MM.1S (cell line): ENCODE measurements around the gene NUDT22.

Experiments used
- DNase-seq: peaks from one replicate; pipeline ENCODE4 v3.0.0-alpha.2; 2015
- H2AFZ ChIP-seq: fragments of 300-600 bp; sonication (generic); 2 replicates; pipeline ENCODE4 v1.6.0; 2016; ENCODE audit warnings: antibody characterized with exemption, low read length
- H3F3A ChIP-seq: fragments of 300-600 bp; sonication (generic); 2 replicates; pipeline ENCODE4 v1.6.1; 2016; ENCODE audit warnings: mild to moderate bottlenecking, antibody characterized with exemption, low read length, moderate library complexity, mixed read lengths; ENCODE audit not compliant: insufficient read depth
- H3K27ac ChIP-seq: fragments of 300-600 bp; sonication (generic); 2 replicates; pipeline ENCODE4 v1.5.1; 2016; ENCODE audit warnings: mild to moderate bottlenecking, low read length
- H3K27me3 ChIP-seq: fragments of 300-600 bp; sonication (generic); replicated peaks from 2 replicates; pipeline ENCODE4 v1.6.0; 2016; ENCODE audit warnings: low read length; ENCODE audit not compliant: insufficient read depth
- H3K36me3 ChIP-seq: fragments of 300-600 bp; sonication (generic); replicated peaks from 2 replicates; pipeline ENCODE4 v1.6.1; 2016; ENCODE audit warnings: mild to moderate bottlenecking, low read length, mixed read lengths; ENCODE audit not compliant: insufficient read depth
- H3K4me1 ChIP-seq: fragments of 300-600 bp; sonication (generic); 2 replicates; pipeline ENCODE4 v1.6.1; 2016; ENCODE audit warnings: low read length, mixed read lengths
- H3K4me2 ChIP-seq: fragments of 300-600 bp; sonication (generic); 2 replicates; pipeline ENCODE4 v1.6.0; 2016; ENCODE audit warnings: low read depth, low read length
- H3K4me3 ChIP-seq: fragments of 300-600 bp; sonication (generic); 2 replicates; pipeline ENCODE4 v1.5.1; 2016; ENCODE audit warnings: low read length, mixed read lengths
- H3K79me2 ChIP-seq: fragments of 300-600 bp; sonication (generic); 2 replicates; pipeline ENCODE4 v1.6.1; 2016; ENCODE audit warnings: mixed run types, low read length, mixed read lengths
- H3K9ac ChIP-seq: fragments of 300-600 bp; sonication (generic); 2 replicates; pipeline ENCODE4 v1.6.1; 2016; ENCODE audit warnings: low read length, mixed read lengths
- H3K9me2 ChIP-seq: fragments of 300-600 bp; sonication (generic); replicated peaks from 2 replicates; pipeline ENCODE4 v1.6.1; 2016; ENCODE audit warnings: mild to moderate bottlenecking, low read length, mixed read lengths; ENCODE audit not compliant: insufficient read depth
- H3K9me3 ChIP-seq: fragments of 300-600 bp; sonication (generic); replicated peaks from 2 replicates; pipeline ENCODE4 v1.6.1; 2016; ENCODE audit warnings: mild to moderate bottlenecking, low read length, mixed read lengths; ENCODE audit not compliant: insufficient read depth
- H4K20me1 ChIP-seq: fragments of 300-600 bp; sonication (generic); 2 replicates; pipeline ENCODE4 v1.6.1; 2016; ENCODE audit warnings: mild to moderate bottlenecking, low read length, moderate library complexity, mixed read lengths; ENCODE audit not compliant: insufficient read depth
- CTCF ChIP-seq: fragments of 300-600 bp; sonication (generic); IDR thresholded peaks from 2 replicates; pipeline ENCODE4 v1.5.1; 2016; ENCODE audit warnings: antibody characterized with exemption, low read length, mixed read lengths
- EZH2 ChIP-seq: fragments of 300-600 bp; sonication (generic); optimal IDR thresholded peaks from 2 replicates; pipeline ENCODE3; 2017; ENCODE audit warnings: low read depth, mild to moderate bottlenecking, antibody characterized with exemption, low read length, mixed read lengths
- EZH2phosphoT487 ChIP-seq: fragments of 300-600 bp; sonication (generic); IDR thresholded peaks from 2 replicates; pipeline ENCODE4 v1.6.1; 2018; ENCODE audit warnings: antibody characterized with exemption, low read length

NUDT22 gene

GRCh38 chr11:64261556-64262080 lies 35.5 kb downstream of the NUDT22 start:
- no peak overlapping the region for H3K4me3 ChIP-seq
- H3K27me3 ChIP-seq = no peaks in the 10 kb centered on the region
- no peaks in the 10 kb centered on the region for H3K4me1 ChIP-seq
- TF ChIP-seq CTCF (no peak), EZH2 (no peak), EZH2phosphoT487 (no peak)
- no peak overlapping the region for H3K27ac ChIP-seq
- no peak for DNase-seq
- H3K36me3 ChIP-seq = no peaks in the 10 kb centered on the region
- H3K9me3 ChIP-seq = no peaks in the 10 kb centered on the region
- no peaks in the 10 kb centered on the region for H4K20me1 ChIP-seq
- no peaks in the 10 kb centered on the region for H3K9me2 ChIP-seq
- H3K9ac ChIP-seq = no peak overlapping the region
- no peak overlapping the region for H3K4me2 ChIP-seq
- H2AFZ ChIP-seq = no peak overlapping the region
- H3F3A ChIP-seq = no peaks in the 10 kb centered on the region
- H3K79me2 ChIP-seq = no peaks in the 10 kb centered on the region

- Histone ChIP-seq H3K9me2 (no peaks in the 10 kb centered on the region), H3K27ac (no peak overlapping the region), H3K9ac (no peak overlapping the region), H4K20me1 (no peaks in the 10 kb centered on the region), H3K4me1 (no peaks in the 10 kb centered on the region), H3K79me2 (no peaks in the 10 kb centered on the region), H3K4me2 (no peak overlapping the region), H2AFZ (no peak overlapping the region), H3K9me3 (no peaks in the 10 kb centered on the region), H3K4me3 (no peak overlapping the region), H3F3A (no peaks in the 10 kb centered on the region), H3K36me3 (no peaks in the 10 kb centered on the region), H3K27me3 (no peaks in the 10 kb centered on the region)
- DNase-seq = no peak
- TF ChIP-seq EZH2phosphoT487 = no peak
- no peak for TF ChIP-seq EZH2
- TF ChIP-seq CTCF = no peak
Observed at GRCh38 chr11:64262271-64263002, 36.4 kb downstream of the NUDT22 start.

GRCh38 chr11:64263021-64263946 lies 37.2 kb downstream of the NUDT22 start:
- no peaks in the 10 kb centered on the region; the same call in 1 of the 2 replicates for H3K79me2 ChIP-seq
- H3K9ac ChIP-seq = no peak overlapping the region
- no peak for DNase-seq
- no peak overlapping the region for H3K4me3 ChIP-seq
- H3K36me3 ChIP-seq = no peaks in the 10 kb centered on the region
- H2AFZ ChIP-seq = no peak overlapping the region
- no peaks in the 10 kb centered on the region for H3F3A ChIP-seq
- H3K27ac ChIP-seq = no peak overlapping the region
- no peak overlapping the region for H3K4me2 ChIP-seq
- H4K20me1 ChIP-seq = no peaks in the 10 kb centered on the region
- H3K9me2 ChIP-seq = no peaks in the 10 kb centered on the region
- no peaks in the 10 kb centered on the region for H3K9me3 ChIP-seq
- TF ChIP-seq EZH2phosphoT487 = no peak
- no peak for TF ChIP-seq CTCF
- TF ChIP-seq EZH2 = no peak
- H3K27me3 ChIP-seq = no peaks in the 10 kb centered on the region
- H3K4me1 ChIP-seq = no peaks in the 10 kb centered on the region
